Caco-2 (cell line): Measurements from ENCODE around the gene TTC9B. TPM values are rescaled to one million over a fixed set of nuclear protein-coding genes. Genes with fewer than 3 reads are reported as not detected.
"Not testable (repeated sequence)": the region's sequence is repeated elsewhere in the genome, so short reads cannot be mapped to it uniquely, and the experiment has no call there.

Experiments
- BruUV-seq: library from RNA; stranded (reverse); fragments of 400-500 nt; replicated peaks from 2 replicates; lab custom pipeline; 2021; lab: Mats Ljungman, UMichigan
- CTCF ChIA-PET: fragments of 300-600 bp; sonication (Branson Sonifier 250); formaldehyde crosslinking; loops from one replicate; lab custom pipeline; 2022; ENCODE audit warnings: antibody characterized with exemption; lab: Charles Lee
- POLR2A ChIA-PET: fragments of 300-600 bp; sonication (Branson Sonifier 250); formaldehyde crosslinking; loops from one replicate; lab custom pipeline; 2022; ENCODE audit warnings: antibody characterized with exemption; lab: Charles Lee
- DNase-seq, 2 experiments: peaks; one replicate each; pipeline versions ENCODE4 v3.0.0 to v3.0.0-alpha.2; 2020 to 2022
- H3K27me3 ChIP-seq: replicated peaks from 2 replicates; pipeline ENCODE4 v1.6.0; 2011; ENCODE audit warnings: low read length; ENCODE audit not compliant: control insufficient read depth, insufficient read depth
- H3K36me3 ChIP-seq: 2 replicates; pipeline ENCODE4 v1.5.1; 2011; ENCODE audit warnings: low read length; ENCODE audit not compliant: control insufficient read depth, insufficient read depth
- H3K4me1 ChIP-seq: fragments of 250-450 bp; sonication (Bioruptor Pico); 2 replicates; pipeline ENCODE4 v1.5.1; 2020; ENCODE audit warnings: mild to moderate bottlenecking
- H3K4me3 ChIP-seq: 2 replicates; pipeline ENCODE4 v1.5.1; 2011; ENCODE audit warnings: low read depth, mild to moderate bottlenecking, control low read depth, low read length
- H3K9me3 ChIP-seq: fragments of 250-450 bp; sonication (Bioruptor Pico); 2 replicates; pipeline ENCODE4 v1.5.1; 2020; ENCODE audit warnings: mild to moderate bottlenecking, moderate library complexity
- H3K27ac Mint-ChIP-seq: one replicate; pipeline ENCODE4 v1.8.0; 2022; ENCODE audit warnings: mixed read lengths; ENCODE audit not compliant: unreplicated experiment
- H3K27me3 Mint-ChIP-seq: one replicate; pipeline ENCODE4 v1.8.0; 2022; ENCODE audit warnings: mixed read lengths; ENCODE audit not compliant: insufficient read depth, unreplicated experiment
- H3K36me3 Mint-ChIP-seq: one replicate; pipeline ENCODE4 v1.8.0; 2022; ENCODE audit warnings: mild to moderate bottlenecking, mixed read lengths; ENCODE audit not compliant: insufficient read depth, unreplicated experiment
- H3K4me1 Mint-ChIP-seq: one replicate; pipeline ENCODE4 v1.8.0; 2022; ENCODE audit warnings: low read depth, mixed read lengths; ENCODE audit not compliant: unreplicated experiment
- H3K4me3 Mint-ChIP-seq: one replicate; pipeline ENCODE4 v1.8.0; 2022; ENCODE audit warnings: mild to moderate bottlenecking, moderate library complexity, mixed read lengths; ENCODE audit not compliant: unreplicated experiment
- H3K9me3 Mint-ChIP-seq: one replicate; pipeline ENCODE4 v1.8.0; 2022; ENCODE audit warnings: mixed read lengths; ENCODE audit not compliant: unreplicated experiment
- intact Hi-C: fragments of 100-400 bp; cut with micrococcal nuclease; formaldehyde crosslinking; loops from one replicate; pipeline ENCODE4 v1.10.0; 2022; ENCODE audit not compliant: unreplicated experiment
- total RNA-seq: library from RNA; stranded (reverse); gene quantifications from 2 replicates; pipeline ENCODE4 v1.2.3, GENCODE V29; 2022

TTC9B gene
- total RNA-seq, 1 experiment from 2014 or later, result not detected

- H3K4me3 Mint-ChIP-seq, H3K27me3 Mint-ChIP-seq, H3K27ac Mint-ChIP-seq, BruUV-seq, H3K4me1 ChIP-seq, H3K4me3 ChIP-seq, intact Hi-C loops, H3K9me3 Mint-ChIP-seq, CTCF ChIA-PET, H3K36me3 ChIP-seq, H3K9me3 ChIP-seq, H3K36me3 Mint-ChIP-seq, DNase-seq, H3K4me1 Mint-ChIP-seq, H3K27me3 ChIP-seq, POLR2A ChIA-PET: not testable (repeated sequence)
Measured at GRCh38 chr19:40170303-40170989, 47.7 kb downstream of the TTC9B start.

DNA sequence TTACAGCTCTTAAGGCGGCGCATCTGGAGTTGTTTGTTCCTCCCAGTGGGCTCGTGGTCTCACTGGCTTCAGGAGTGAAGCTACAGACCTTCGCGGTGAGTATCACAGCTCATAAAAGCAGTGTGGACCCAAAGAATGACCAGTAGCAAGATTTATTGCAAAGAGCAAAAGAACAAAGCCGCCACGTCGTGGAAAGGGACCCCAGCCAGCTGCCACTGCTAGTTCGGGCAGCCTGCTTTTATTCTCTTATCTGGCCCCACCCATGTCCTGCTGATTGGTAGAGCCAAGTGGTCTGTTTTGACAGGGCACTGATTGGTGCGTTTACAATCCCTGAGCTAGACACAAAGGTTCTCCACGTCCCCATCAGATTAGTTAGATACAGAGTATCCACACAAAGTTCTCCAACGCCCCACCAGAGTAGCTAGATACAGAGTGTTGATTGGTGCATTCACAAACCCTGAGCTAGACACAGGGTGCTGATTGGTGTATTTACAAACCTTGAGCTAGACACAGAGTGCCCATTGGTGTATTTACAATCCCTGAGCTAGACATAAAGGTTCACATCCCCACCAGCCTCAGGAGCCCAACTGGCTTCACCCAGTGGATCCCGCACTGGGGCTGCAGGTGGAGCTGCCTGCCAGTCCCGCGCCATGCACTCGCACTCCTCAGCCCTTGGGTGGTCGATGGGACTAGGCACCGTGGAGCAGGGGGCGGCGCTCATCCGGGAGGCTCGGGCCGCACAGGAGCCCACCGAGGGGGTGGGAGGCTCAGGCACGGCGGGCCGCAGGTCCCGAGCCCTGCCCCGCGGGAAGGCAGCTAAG, 48.5 kb downstream of the TTC9B start:
- H3K9me3 Mint-ChIP-seq, CTCF ChIA-PET, intact Hi-C loops, H3K27me3 ChIP-seq, H3K4me3 Mint-ChIP-seq, H3K9me3 ChIP-seq, H3K27me3 Mint-ChIP-seq, H3K36me3 ChIP-seq, H3K4me1 ChIP-seq, H3K36me3 Mint-ChIP-seq, H3K27ac Mint-ChIP-seq, DNase-seq, H3K4me1 Mint-ChIP-seq, BruUV-seq, H3K4me3 ChIP-seq, POLR2A ChIA-PET: not testable (repeated sequence)

Other genes starting within 250 kb of the TTC9B start
- gene PSMC4, start 247.2 kb downstream of the TTC9B start, total RNA-seq, result 183 and 196 TPM in 2 replicates
- gene ZNF546, start 221.3 kb downstream of the TTC9B start, total RNA-seq, result 0.98 and 1.0 TPM in 2 replicates
- gene ZNF780B, start 162.2 kb downstream of the TTC9B start, total RNA-seq, result 27.5 and 32.2 TPM in 2 replicates
- gene ZNF780A, start 127.4 kb downstream of the TTC9B start, total RNA-seq, result 21.7 and 22.9 TPM in 2 replicates
- gene MAP3K10, start 27.0 kb downstream of the TTC9B start, total RNA-seq, result 10.7 and 11.8 TPM in 2 replicates
- 4.1 and 5.3 TPM in 2 replicates for gene CCNP, start 8.3 kb upstream of the TTC9B start, total RNA-seq
- gene AKT2, start 67.0 kb upstream of the TTC9B start, total RNA-seq, result 164 and 169 TPM in 2 replicates
- gene C19orf47, start 130.0 kb upstream of the TTC9B start, total RNA-seq, result 25.8 and 28.3 TPM in 2 replicates
- gene PLD3, start 130.3 kb upstream of the TTC9B start, total RNA-seq, result 100 and 114 TPM in 2 replicates
- gene HIPK4, start 171.8 kb upstream of the TTC9B start, total RNA-seq, result not detected in 2 replicates
- gene PRX, start 195.0 kb upstream of the TTC9B start, total RNA-seq, result 2.5 TPM in 2 replicates
- 7.7 and 8.6 TPM in 2 replicates for gene SERTAD1, start 207.6 kb upstream of the TTC9B start, total RNA-seq
- 45.2 and 52.2 TPM in 2 replicates for gene SERTAD3, start 226.0 kb upstream of the TTC9B start, total RNA-seq
- gene BLVRB, start 247.4 kb upstream of the TTC9B start, total RNA-seq, result 75.2 and 101 TPM in 2 replicates
- gene SPTBN4, start 248.6 kb upstream of the TTC9B start, total RNA-seq, result 0.82 and 0.97 TPM in 2 replicates